Heart left ventricle (tissue), 16 donors: ENCODE data around the gene LRRC28. TPM values are rescaled to one million over a fixed set of nuclear protein-coding genes. Genes with fewer than 3 reads are reported as not detected.

Source experiments
- ATAC-seq, 4 donors: fragments of 200-7000 bp; cut with Tn5 transposase; one replicate each; pipeline ENCODE4 v1.9.1; 2020 to 2022; ENCODE audit warnings: moderate library complexity in 4 of 4, mild to moderate bottlenecking in 3 of 4, moderate number of reproducible peaks in 1 of 4
- DNase-seq, 5 donors: peaks; one replicate each; pipeline ENCODE4 v3.0.0-alpha.2; 2020
- H3K27ac ChIP-seq, 12 donors: fragments of 200-600 bp; sonication (generic) in 4 of 12; one replicate each; pipeline versions ENCODE4 v1.5.0 to v1.8.0; 2016 to 2022; ENCODE audit warnings: mild to moderate bottlenecking in 2 of 12
- H3K27me3 ChIP-seq, 9 donors: fragments of 200-600 bp; sonication (generic) in 2 of 9; one replicate each; pipeline versions ENCODE4 v1.5.1 to v1.8.0; 2016 to 2022; ENCODE audit warnings: mild to moderate bottlenecking in 3 of 9
- H3K36me3 ChIP-seq, 9 donors: fragments of 200-600 bp; sonication (generic) in 2 of 9; one replicate each; pipeline versions ENCODE4 v1.5.0 to v1.8.0; 2018 to 2022; ENCODE audit warnings: mild to moderate bottlenecking in 2 of 9
- H3K4me1 ChIP-seq, 12 donors: fragments of 200-600 bp; sonication (generic) in 4 of 12; one replicate each; pipeline versions ENCODE4 v1.5.0 to v1.8.0; 2016 to 2022; ENCODE audit warnings: mild to moderate bottlenecking in 3 of 12
- H3K4me3 ChIP-seq, 12 donors: fragments of 200-600 bp; sonication (generic) in 4 of 12; one replicate each; pipeline versions ENCODE4 v1.5.0 to v1.8.0; 2017 to 2022; ENCODE audit warnings: mild to moderate bottlenecking in 9 of 12, moderate library complexity in 4 of 12
- H3K9me3 ChIP-seq, 12 donors: fragments of 200-600 bp; sonication (generic) in 4 of 12; one replicate each; pipeline versions ENCODE4 v1.5.0 to v1.8.0; 2016 to 2022; ENCODE audit warnings: mild to moderate bottlenecking in 1 of 12
- POLR2A ChIP-seq, 2 donors: fragments of 450-650 bp; IDR thresholded peaks; one replicate each; pipeline ENCODE4 v1.6.1; 2017; ENCODE audit warnings: antibody characterized with exemption in 2 of 2, mild to moderate bottlenecking in 2 of 2, moderate library complexity in 2 of 2
- WGBS, 4 donors: extraction: QIAGEN DNeasy Blood & Tissue Kit in 2 of 4; methylation state at CpG; one replicate each; pipeline versions ENCODE4 v1.1.5 to v1.1.7; 2013 to 2018; 5-methylcytosine and 5-hydroxymethylcytosine counted together
- intact Hi-C, 10 donors: fragments of 100-400 bp; cut with DNase I; formaldehyde crosslinking; loops; one replicate each; pipeline versions ENCODE4 v1.11.1 to v1.14.2; 2022
- polyA plus RNA-seq, 2 donors: library from polyadenylated mRNA; stranded (reverse); fragments of 200-250 nt; gene quantifications; one replicate each; pipeline ENCODE4 v1.2.3, GENCODE V29; 2013
- total RNA-seq, 9 donors: library from RNA; depleted of rRNA in 2 of 9; stranded (reverse); fragments of >200 nt in 2 of 9; fragmentation: NEBNext Ultra II Directional in 3 of 9; extraction: Animal tissue kit (Norgen Biotek cat#: 25700) in 3 of 9; gene quantifications; one replicate each; pipeline versions ENCODE4 v1.1.0 to v1.2.4, GENCODE V29; 2016 to 2023
- TF ChIP-seq, protein P1 (sequence below), 12 donors: fragments of 200-600 bp; sonication (generic) in 4 of 12; IDR thresholded peaks; one replicate each; pipeline versions ENCODE4 v1.5.0 to v1.8.0; 2018 to 2022; ENCODE audit warnings: antibody characterized with exemption in 12 of 12, mild to moderate bottlenecking in 5 of 12
- donor health status: ischemic (EF 13 %, LVEDD 7.1; RV severe dilation, severe dysfunction).
- donor health status: healthy with polysubstance abuse.
- donor health status: DM: no; HTN: yes; CAD: no.
- donor health status: DM: no; HTN: no; CAD: no.
- donor health status: ischemic (EF 25% LVEDD 6.9; RV normal size, moderate dysfunction).
- donor health status: ischemic (EF 25% LVEDD 5.7; RV mildly dilated, moderate dysfunction).
- donor health status: healthy.
- donor health status: DM: yes; HTN: yes; CAD: no.
- donor health status: ischemic (EF 35%, LVEDD 5.7; RV mildly dilated, moderate dysfunction).
- donor health status: nonischemic (EF 11% LVEDD 7.7; RV severe dilation, severe dysfunction).
- donor health status: DM: yes; HTN: yes; CAD: no.
- donor health status: PGD.
- donor health status: ischemic (EF 29% LVEDD 5.4; RV normal size, mild dysfunction).
- donor health status: nonischemic (EF 23%, LVEDD 6.1; RV moderate dilation, normal function).

The LRRC28 gene
- total and polyA plus RNA-seq, 11 donors, result 5.1 to 28.6 (median 20.1) TPM

DNA sequence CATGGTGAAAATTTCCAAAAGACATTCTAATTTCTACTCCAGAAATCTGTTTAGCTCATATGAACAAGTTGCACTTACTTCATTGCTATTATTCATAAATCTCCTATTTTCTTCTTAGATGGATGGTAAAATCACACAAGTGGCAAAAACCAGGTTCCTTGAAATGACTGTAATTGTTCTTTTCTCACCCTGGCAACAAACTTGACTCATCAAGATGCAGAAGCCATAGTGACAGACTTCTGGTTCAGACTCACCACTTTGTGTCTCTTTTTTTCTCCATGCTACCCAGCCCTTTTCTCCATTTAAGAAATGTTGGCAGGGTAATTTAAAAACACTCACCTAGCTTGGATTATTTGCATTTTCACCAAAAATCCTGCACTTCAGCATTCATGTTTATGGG, 82.1 kb downstream of the LRRC28 start:
- intact Hi-C loops, result no loop called here
- H3K36me3 ChIP-seq, result no peaks in the 10 kb centered on the region
- H3K4me3 ChIP-seq, result no peak overlapping the region
- no peaks in the 10 kb centered on the region for H3K27me3 ChIP-seq
- H3K27ac ChIP-seq, result no peak overlapping the region
- DNase-seq, result no peak
- no peak for ATAC-seq
- TF ChIP-seq, protein P1, sequence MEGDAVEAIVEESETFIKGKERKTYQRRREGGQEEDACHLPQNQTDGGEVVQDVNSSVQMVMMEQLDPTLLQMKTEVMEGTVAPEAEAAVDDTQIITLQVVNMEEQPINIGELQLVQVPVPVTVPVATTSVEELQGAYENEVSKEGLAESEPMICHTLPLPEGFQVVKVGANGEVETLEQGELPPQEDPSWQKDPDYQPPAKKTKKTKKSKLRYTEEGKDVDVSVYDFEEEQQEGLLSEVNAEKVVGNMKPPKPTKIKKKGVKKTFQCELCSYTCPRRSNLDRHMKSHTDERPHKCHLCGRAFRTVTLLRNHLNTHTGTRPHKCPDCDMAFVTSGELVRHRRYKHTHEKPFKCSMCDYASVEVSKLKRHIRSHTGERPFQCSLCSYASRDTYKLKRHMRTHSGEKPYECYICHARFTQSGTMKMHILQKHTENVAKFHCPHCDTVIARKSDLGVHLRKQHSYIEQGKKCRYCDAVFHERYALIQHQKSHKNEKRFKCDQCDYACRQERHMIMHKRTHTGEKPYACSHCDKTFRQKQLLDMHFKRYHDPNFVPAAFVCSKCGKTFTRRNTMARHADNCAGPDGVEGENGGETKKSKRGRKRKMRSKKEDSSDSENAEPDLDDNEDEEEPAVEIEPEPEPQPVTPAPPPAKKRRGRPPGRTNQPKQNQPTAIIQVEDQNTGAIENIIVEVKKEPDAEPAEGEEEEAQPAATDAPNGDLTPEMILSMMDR (IDR thresholded peaks at IDR 0.05), result no peak
- no peak for TF ChIP-seq POLR2A (IDR thresholded peaks at IDR 0.05)
- H3K9me3 ChIP-seq, result no peaks in the 10 kb centered on the region
- peaks cover 0 to 5% (median 0%) of the 10 kb centered on the region in 12 donors for H3K4me1 ChIP-seq

DNA sequence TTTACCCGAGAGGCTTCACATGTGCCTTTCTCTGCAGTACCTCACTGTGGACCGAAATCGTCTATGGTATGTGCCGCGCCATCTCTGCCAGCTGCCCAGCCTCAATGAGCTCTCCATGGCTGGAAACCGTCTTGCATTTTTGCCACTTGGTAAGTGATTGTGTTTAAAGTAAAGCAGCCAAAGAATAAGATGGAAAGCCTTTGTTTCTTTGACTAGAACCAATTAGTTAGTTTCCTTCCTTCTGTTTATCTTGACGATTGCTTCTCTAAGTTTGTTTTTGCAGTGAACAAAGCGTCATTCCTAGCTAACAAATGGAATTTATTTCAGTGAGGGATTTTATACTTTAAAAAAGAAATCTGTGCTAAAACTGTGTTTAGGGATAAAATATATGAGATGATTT, 82.7 kb downstream of the LRRC28 start:
- Histone ChIP-seq H3K9me3 (no peaks in the 10 kb centered on the region), H3K36me3 (peaks cover 0 to 4% (median 0%) of the 10 kb centered on the region in 9 donors), H3K27me3 (no peaks in the 10 kb centered on the region), H3K4me1 (peaks cover 0 to 5% (median 0%) of the 10 kb centered on the region in 12 donors), H3K27ac (no peak overlapping the region), H3K4me3 (no peak overlapping the region)
- intact Hi-C loops, result no loop called here
- no peak for ATAC-seq
- no peak for DNase-seq
- 84 to 89% (median 85%) methylated on average over 8 of the region's 8 CpGs for whole genome bisulfite sequencing, 4 donors
- TF ChIP-seq, protein P1 (IDR thresholded peaks at IDR 0.05), result no peak
- no peak for TF ChIP-seq POLR2A (IDR thresholded peaks at IDR 0.05)

DNA sequence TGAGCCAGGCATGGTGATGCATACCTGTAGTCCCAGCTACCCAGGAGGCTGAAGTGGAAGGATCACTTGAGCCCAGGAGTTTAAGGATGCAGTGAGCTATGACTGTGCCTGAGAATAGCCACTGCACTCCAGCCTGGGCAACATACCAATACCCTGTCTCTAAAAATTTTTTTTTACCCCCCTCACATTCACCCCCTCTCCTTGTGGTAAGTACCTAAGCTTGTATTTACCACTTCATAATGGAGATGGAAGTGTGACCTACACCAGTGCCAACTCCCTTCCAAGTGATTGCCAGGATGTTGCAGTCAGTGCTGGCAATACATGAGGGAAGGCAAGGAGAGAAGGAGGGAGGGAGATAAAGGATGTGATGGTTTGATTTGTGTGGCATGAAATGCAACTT, 84.2 kb downstream of the LRRC28 start:
- no peak overlapping the region for H3K27ac ChIP-seq
- H3K36me3 ChIP-seq, result peaks cover 0 to 4% (median 0%) of the 10 kb centered on the region in 9 donors
- peaks cover 0 to 15% (median 0%) of the 10 kb centered on the region in 12 donors for H3K4me1 ChIP-seq
- no peak for TF ChIP-seq POLR2A (IDR thresholded peaks at IDR 0.05)
- TF ChIP-seq, protein P1 (IDR thresholded peaks at IDR 0.05), result no peak
- H3K27me3 ChIP-seq, result no peaks in the 10 kb centered on the region
- no peaks in the 10 kb centered on the region for H3K9me3 ChIP-seq
- ATAC-seq (peak; percentile 52 to 96 (median 80)), DNase-seq (peak in 1 of 5 donors; percentile 36)
- no peak overlapping the region for H3K4me3 ChIP-seq
- intact Hi-C loops, result no loop called here

DNA sequence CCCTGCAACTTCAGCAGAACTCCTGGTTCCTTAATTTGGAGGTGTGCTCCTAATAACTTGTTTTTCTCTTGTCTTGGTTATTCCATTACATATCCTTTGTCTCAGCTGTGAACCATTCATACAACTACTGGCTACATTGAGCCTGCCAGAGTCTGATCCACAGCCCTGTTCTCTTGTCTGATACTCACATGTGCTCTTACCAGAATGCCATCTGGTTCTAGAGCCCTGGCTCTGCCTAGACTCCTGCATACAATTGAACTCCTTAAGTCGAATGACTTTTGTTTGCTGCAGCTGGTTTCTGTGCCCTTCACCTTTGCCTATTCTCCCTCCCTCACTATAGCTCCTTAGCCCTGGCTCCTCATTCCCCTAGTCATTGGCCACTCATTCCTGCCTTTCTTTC, 85.5 kb downstream of the LRRC28 start:
- TF ChIP-seq POLR2A (IDR thresholded peaks at IDR 0.05), result no peak
- TF ChIP-seq, protein P1 (IDR thresholded peaks at IDR 0.05), result no peak
- H3K27me3 ChIP-seq, result no peaks in the 10 kb centered on the region
- intact Hi-C loops, result no loop called here
- ATAC-seq (no peak), DNase-seq (no peak)
- peaks cover 0 to 15% (median 0%) of the 10 kb centered on the region in 12 donors for H3K4me1 ChIP-seq
- WGBS, 4 donors, result 87 to 98% (median 92%) methylated on average over 1 of the region's 1 CpG
- no peak overlapping the region for H3K4me3 ChIP-seq
- peaks cover 0 to 4% (median 0%) of the 10 kb centered on the region in 9 donors for H3K36me3 ChIP-seq
- H3K27ac ChIP-seq, result no peak overlapping the region
- H3K9me3 ChIP-seq, result no peaks in the 10 kb centered on the region
